Mononuclear cell (primary cell): ENCODE data around the gene CASP4. TPM values are rescaled to one million over a fixed set of nuclear protein-coding genes. Genes with fewer than 3 reads are reported as not detected.
A peak's percentile ranks its signal among the peaks of the same experiment; 100 is the strongest.
"Not testable (repeated sequence)": the region's sequence is repeated elsewhere in the genome, so short reads cannot be mapped to it uniquely, and the experiment has no call there.

Source experiments
- H3K27me3 ChIP-seq: 2 replicates; pipeline ENCODE4 v1.6.0; 2011; ENCODE audit warnings: low read length, control low read depth; ENCODE audit not compliant: insufficient read depth
- H3K4me1 ChIP-seq: 2 replicates; pipeline ENCODE4 v1.5.1; 2011; ENCODE audit warnings: mild to moderate bottlenecking, low read length, control low read depth; ENCODE audit not compliant: insufficient read depth
- H3K4me3 ChIP-seq: 2 replicates; pipeline ENCODE4 v1.5.1; 2011; ENCODE audit warnings: mild to moderate bottlenecking, low read length, moderate library complexity
- H3K9me3 ChIP-seq: 2 replicates; pipeline ENCODE4 v1.5.1; 2011; ENCODE audit warnings: low read depth, mild to moderate bottlenecking, control low read depth, low read length
- total RNA-seq: library from RNA; depleted of rRNA; stranded (reverse); fragments of >200 nt; gene quantifications from one replicate; pipeline ENCODE4 v1.2.3, GENCODE V29; 2012

The CASP4 gene
- total RNA-seq, 1 donor, result 207 TPM

GRCh38 chr11:104970756-104971155 is 2.4 kb upstream of the CASP4 start:
- Histone ChIP-seq H3K27me3 (no peaks in the 10 kb centered on the region), H3K9me3 (no peaks in the 10 kb centered on the region), H3K4me1 (peaks cover 17% of the 10 kb centered on the region), H3K4me3 (no peak overlapping the region)

GRCh38 chr11:104968856-104969776 is 742 bp upstream of the CASP4 start:
- Histone ChIP-seq H3K9me3 (no peaks in the 10 kb centered on the region), H3K4me1 (peaks cover 25% of the 10 kb centered on the region), H3K4me3 (peak overlapping the region; percentile 77), H3K27me3 (no peaks in the 10 kb centered on the region)

GRCh38 chr11:104967534-104968354 is 630 bp downstream of the CASP4 start:
- Histone ChIP-seq H3K4me1 (peaks cover 29% of the 10 kb centered on the region), H3K4me3 (peak overlapping the region; percentile 77), H3K27me3 (no peaks in the 10 kb centered on the region), H3K9me3 (no peaks in the 10 kb centered on the region)

- Histone ChIP-seq H3K27me3 (no peaks in the 10 kb centered on the region), H3K9me3 (no peaks in the 10 kb centered on the region), H3K4me1 (peaks cover 36% of the 10 kb centered on the region), H3K4me3 (no peak overlapping the region)
Measured at GRCh38 chr11:104965735-104966134, 2.6 kb downstream of the CASP4 start.

GRCh38 chr11:104964247-104964646 is 4.1 kb downstream of the CASP4 start:
- Histone ChIP-seq H3K4me1 (peaks cover 39% of the 10 kb centered on the region), H3K27me3 (no peaks in the 10 kb centered on the region), H3K4me3 (no peak overlapping the region), H3K9me3 (no peaks in the 10 kb centered on the region)

- no peak overlapping the region for H3K4me3 ChIP-seq
- no peaks in the 10 kb centered on the region for H3K9me3 ChIP-seq
- no peaks in the 10 kb centered on the region for H3K27me3 ChIP-seq
- H3K4me1 ChIP-seq, result peaks cover 36% of the 10 kb centered on the region
Measured at GRCh38 chr11:104962852-104963251, 5.5 kb downstream of the CASP4 start.

- Histone ChIP-seq H3K9me3 (no peaks in the 10 kb centered on the region), H3K4me1 (peaks cover 17% of the 10 kb centered on the region), H3K27me3 (no peaks in the 10 kb centered on the region), H3K4me3 (no peak overlapping the region)
Measured at GRCh38 chr11:104957280-104957679, 11.1 kb downstream of the CASP4 start.

- Histone ChIP-seq H3K9me3 (no peaks in the 10 kb centered on the region), H3K27me3 (no peaks in the 10 kb centered on the region), H3K4me1 (peaks cover 17% of the 10 kb centered on the region), H3K4me3 (no peak overlapping the region)
Measured at GRCh38 chr11:104956528-104956927, 11.8 kb downstream of the CASP4 start.

- Histone ChIP-seq H3K9me3 (no peaks in the 10 kb centered on the region), H3K27me3 (no peaks in the 10 kb centered on the region), H3K4me1 (peaks cover 7% of the 10 kb centered on the region), H3K4me3 (no peak overlapping the region)
Measured at GRCh38 chr11:104946907-104947306, 21.5 kb downstream of the CASP4 start.

- Histone ChIP-seq H3K9me3 (no peaks in the 10 kb centered on the region), H3K27me3 (no peaks in the 10 kb centered on the region), H3K4me1 (peaks cover 7% of the 10 kb centered on the region), H3K4me3 (no peak overlapping the region)
Measured at GRCh38 chr11:104944076-104944475, 24.3 kb downstream of the CASP4 start.

GRCh38 chr11:104943561-104943960 is 24.8 kb downstream of the CASP4 start:
- Histone ChIP-seq H3K27me3 (no peaks in the 10 kb centered on the region), H3K9me3 (no peaks in the 10 kb centered on the region), H3K4me1 (peaks cover 7% of the 10 kb centered on the region), H3K4me3 (no peak overlapping the region)

- H3K4me3 ChIP-seq, result no peak overlapping the region
- H3K9me3 ChIP-seq, result no peaks in the 10 kb centered on the region
- peaks cover 7% of the 10 kb centered on the region for H3K4me1 ChIP-seq
- H3K27me3 ChIP-seq, result no peaks in the 10 kb centered on the region
Measured at GRCh38 chr11:104934594-104934993, 33.8 kb downstream of the CASP4 start.

GRCh38 chr11:104934073-104934472 is 34.3 kb downstream of the CASP4 start:
- not testable (repeated sequence) for H3K9me3 ChIP-seq, H3K4me3 ChIP-seq, H3K4me1 ChIP-seq, H3K27me3 ChIP-seq

GRCh38 chr11:104928811-104929210 is 39.6 kb downstream of the CASP4 start:
- Histone ChIP-seq H3K4me1 (no peaks in the 10 kb centered on the region), H3K27me3 (no peaks in the 10 kb centered on the region), H3K9me3 (no peaks in the 10 kb centered on the region), H3K4me3 (no peak overlapping the region)
